DOHH2 (cell line): Measurements from ENCODE around the gene CLHC1.
"Not testable (repeated sequence)": the region's sequence is repeated elsewhere in the genome, so short reads cannot be mapped to it uniquely, and the experiment has no call there.

Experiments
- H3F3A ChIP-seq: fragments of 200-600 bp; sonication (generic), shearing (Covaris generic); 2 replicates; pipeline ENCODE4 v1.6.0; 2016; ENCODE audit warnings: antibody characterized with exemption, mild to moderate bottlenecking; ENCODE audit not compliant: control insufficient read depth, insufficient read depth
- H3K27ac ChIP-seq: fragments of 200-600 bp; sonication (generic); 2 replicates; pipeline ENCODE4 v1.5.1; 2014; ENCODE audit warnings: low read depth, mild to moderate bottlenecking, low read length, moderate library complexity
- H3K27me3 ChIP-seq: fragments of 200-600 bp; sonication (generic); 2 replicates; pipeline ENCODE4 v1.6.1; 2014; ENCODE audit warnings: mild to moderate bottlenecking, low read length, mixed read lengths; ENCODE audit not compliant: control insufficient read depth
- H3K36me3 ChIP-seq: fragments of 200-600 bp; sonication (generic); 2 replicates; pipeline ENCODE4 v1.6.1; 2014; ENCODE audit warnings: mild to moderate bottlenecking, low read length, moderate library complexity, mixed read lengths; ENCODE audit not compliant: control insufficient read depth
- H3K4me1 ChIP-seq: fragments of 200-600 bp; sonication (generic); 2 replicates; pipeline ENCODE4 v1.6.1; 2014; ENCODE audit warnings: mild to moderate bottlenecking, low read length, mixed read lengths; ENCODE audit not compliant: control insufficient read depth
- H3K4me2 ChIP-seq: fragments of 200-600 bp; sonication (generic); 2 replicates; pipeline ENCODE4 v1.6.0; 2014; ENCODE audit warnings: mild to moderate bottlenecking, low read length, moderate library complexity
- H3K4me3 ChIP-seq: fragments of 200-600 bp; sonication (generic); 2 replicates; pipeline ENCODE4 v1.5.1; 2014; ENCODE audit warnings: mild to moderate bottlenecking, low read length, mixed read lengths
- H3K79me2 ChIP-seq: fragments of 200-600 bp; sonication (generic); 2 replicates; pipeline ENCODE4 v1.6.1; 2014; ENCODE audit warnings: mild to moderate bottlenecking, low read length, mixed read lengths; ENCODE audit not compliant: control insufficient read depth
- H3K9me2 ChIP-seq: fragments of 200-600 bp; sonication (generic); replicated peaks from 2 replicates; pipeline ENCODE4 v1.6.1; 2014; ENCODE audit warnings: mild to moderate bottlenecking, low read length, mixed read lengths; ENCODE audit not compliant: control insufficient read depth
- H3K9me3 ChIP-seq: fragments of 200-600 bp; sonication (generic); 2 replicates; pipeline ENCODE4 v1.6.1; 2014; ENCODE audit warnings: antibody characterized with exemption, low read length, mixed read lengths; ENCODE audit not compliant: control insufficient read depth, insufficient read depth
- H4K20me1 ChIP-seq: fragments of 200-600 bp; sonication (generic); 2 replicates; pipeline ENCODE4 v1.6.0; 2014; ENCODE audit warnings: low read depth, mild to moderate bottlenecking, antibody characterized with exemption, low read length, moderate library complexity; ENCODE audit not compliant: control insufficient read depth, insufficient read depth
- CTCF ChIP-seq: fragments of 200-600 bp; sonication (generic); IDR thresholded peaks from one replicate; pipeline ENCODE4 v1.5.1; 2014; ENCODE audit warnings: antibody characterized with exemption, mild to moderate bottlenecking, low read depth, low read length; ENCODE audit not compliant: poor library complexity, severe bottlenecking
- EZH2phosphoT487 ChIP-seq: fragments of 200-600 bp; sonication (generic); IDR thresholded peaks from 2 replicates; pipeline ENCODE4 v1.6.1; 2017; ENCODE audit warnings: borderline replicate concordance, mild to moderate bottlenecking, antibody characterized with exemption, low read length, moderate library complexity, mixed read lengths

Gene CLHC1

DNA sequence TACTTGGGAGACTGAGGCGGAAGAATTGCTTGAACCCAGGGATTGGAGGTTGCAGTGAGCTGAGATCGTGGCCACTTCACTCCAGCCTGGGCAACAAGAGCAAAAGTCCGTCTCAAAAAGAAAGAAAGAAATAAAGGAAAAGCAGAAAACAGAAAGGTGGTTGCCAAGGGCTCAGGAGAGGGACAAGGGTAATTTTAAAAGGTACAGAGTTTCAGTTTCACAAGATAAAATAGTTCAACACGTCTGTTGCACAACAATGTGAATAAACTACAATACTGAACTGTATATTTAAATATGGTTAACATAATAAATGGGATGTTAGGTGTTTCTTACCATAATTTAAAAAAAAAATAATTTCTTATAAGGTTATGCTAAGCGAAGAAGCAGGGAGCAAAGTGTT lies 13.3 kb upstream of the CLHC1 start:
- Histone ChIP-seq H3K4me2 (no peak overlapping the region), H3K27ac (no peak overlapping the region), H3K9me3 (no peaks in the 10 kb centered on the region), H4K20me1 (no peaks in the 10 kb centered on the region), H3F3A (peaks cover 11% of the 10 kb centered on the region), H3K36me3 (peaks cover 76% of the 10 kb centered on the region), H3K9me2 (no peaks in the 10 kb centered on the region), H3K79me2 (no peaks in the 10 kb centered on the region), H3K27me3 (no peaks in the 10 kb centered on the region), H3K4me3 (no peak overlapping the region), H3K4me1 (no peaks in the 10 kb centered on the region)
- TF ChIP-seq CTCF (no peak), EZH2phosphoT487 (no peak)

GRCh38 chr2:55242617-55243016 lies 10.5 kb upstream of the CLHC1 start:
- Histone ChIP-seq H3K9me3 (no peaks in the 10 kb centered on the region), H4K20me1 (no peaks in the 10 kb centered on the region), H3K9me2 (no peaks in the 10 kb centered on the region), H3K4me3 (no peak overlapping the region), H3K79me2 (no peaks in the 10 kb centered on the region), H3K4me1 (peaks cover 5% of the 10 kb centered on the region), H3K27ac (no peak overlapping the region), H3F3A (peaks cover 34% of the 10 kb centered on the region), H3K36me3 (peaks cover 68% of the 10 kb centered on the region), H3K27me3 (no peaks in the 10 kb centered on the region), H3K4me2 (no peak overlapping the region)
- no peak for TF ChIP-seq CTCF
- TF ChIP-seq EZH2phosphoT487: no peak

GRCh38 chr2:55241582-55241981 lies 9.5 kb upstream of the CLHC1 start:
- not testable (repeated sequence) for H3K4me2 ChIP-seq, H3K4me1 ChIP-seq, H4K20me1 ChIP-seq, H3K9me3 ChIP-seq, H3K79me2 ChIP-seq, H3K9me2 ChIP-seq, H3K27ac ChIP-seq, H3K27me3 ChIP-seq, H3K4me3 ChIP-seq
- H3F3A ChIP-seq: peaks cover 43% of the 10 kb centered on the region
- H3K36me3 ChIP-seq: peaks cover 67% of the 10 kb centered on the region

DNA sequence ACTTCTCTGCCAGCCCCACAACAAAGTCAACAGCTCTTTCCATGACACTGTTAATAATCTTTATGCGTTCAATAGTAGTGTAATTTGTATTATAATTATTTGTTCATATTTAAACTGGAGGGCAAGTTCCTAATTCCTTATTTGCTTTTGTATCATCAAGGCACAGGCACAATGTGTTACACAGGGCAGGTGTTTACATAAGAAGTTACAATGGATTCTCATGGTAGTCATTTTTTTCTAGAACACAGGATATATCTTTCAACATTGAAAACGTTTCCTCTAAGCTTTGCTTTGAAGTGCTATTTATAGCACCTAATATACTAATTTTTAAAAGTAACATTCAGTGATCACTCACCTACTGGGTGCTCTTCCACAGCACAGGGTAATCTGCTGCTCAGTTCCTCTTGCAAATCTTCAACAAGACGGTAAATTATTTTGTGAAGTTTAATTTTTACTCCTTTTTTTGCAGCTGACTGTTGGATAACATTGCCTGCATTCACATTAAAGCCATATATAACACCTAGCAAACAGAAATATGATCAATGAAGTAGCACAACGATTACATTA lies 7.6 kb upstream of the CLHC1 start:
- Histone ChIP-seq H3K79me2 (peaks cover 5% of the 10 kb centered on the region), H3K4me1 (peaks cover 11% of the 10 kb centered on the region), H3K27ac (peak overlapping the region; percentile 24; the same call in 1 of the 2 replicates), H3K4me3 (no peak overlapping the region), H4K20me1 (no peaks in the 10 kb centered on the region), H3K4me2 (no peak overlapping the region), H3K27me3 (no peaks in the 10 kb centered on the region), H3K9me2 (no peaks in the 10 kb centered on the region), H3K9me3 (no peaks in the 10 kb centered on the region), H3F3A (peaks cover 61% of the 10 kb centered on the region), H3K36me3 (peaks cover 71% of the 10 kb centered on the region)
- TF ChIP-seq CTCF: no peak
- TF ChIP-seq EZH2phosphoT487: no peak
